ENCODE results near the gene BDH2. TPM values are rescaled to one million over a fixed set of nuclear protein-coding genes. Genes with fewer than 3 reads are reported as not detected.

BDH2 gene
- total and polyA plus RNA-seq, 2 experiments from 2014 or later: 36.5 to 73.9 TPM

- TF ChIP-seq ZNF462 (CRISPR knock-in tag; IDR thresholded peaks at IDR 0.05): no peak
- no peak for TF ChIP-seq ZNF114 (CRISPR knock-in tag; IDR thresholded peaks at IDR 0.05)
- no peak for TF ChIP-seq ETS1 (IDR thresholded peaks at IDR 0.05)
Measured at GRCh38 chr4:103054030-103054429, 45.6 kb downstream of the BDH2 start (continued).

GRCh38 chr4:103052779-103053178 is 46.9 kb downstream of the BDH2 start:
- DNase-seq (ENCODE audit: low spot score) (no peak), ATAC-seq (no peak)
- Mint-ChIP-seq H3K4me3 (no peak overlapping the region), H3K27me3 (ENCODE audit: insufficient read depth, low read depth, poor library complexity) (no peaks in the 10 kb centered on the region), H3K9me3 (no peaks in the 10 kb centered on the region), H3K36me3 (ENCODE audit: low read depth) (no peaks in the 10 kb centered on the region), H3K27ac (no peak overlapping the region), H3K4me1 (no peaks in the 10 kb centered on the region)
- Histone ChIP-seq H3K27ac (ENCODE audit: low read depth) (no peak overlapping the region), H3F3A (replicated peaks; ENCODE audit: low read depth) (no peaks in the 10 kb centered on the region), H3K4me1 (ENCODE audit: insufficient read depth) (no peaks in the 10 kb centered on the region), H3K4me3 (no peak overlapping the region), H3K27me3 (ENCODE audit: insufficient read depth) (no peaks in the 10 kb centered on the region), H4K20me1 (replicated peaks; ENCODE audit: insufficient read depth) (no peaks in the 10 kb centered on the region), H3K9me2 (ENCODE audit: insufficient read depth) (no peaks in the 10 kb centered on the region), H3K36me3 (ENCODE audit: insufficient read depth) (no peaks in the 10 kb centered on the region), H3K4me2 (no peak overlapping the region), H2AFZ (no peak overlapping the region), H3K79me2 (replicated peaks; ENCODE audit: insufficient read depth) (no peaks in the 10 kb centered on the region)
- TF ChIP-seq JUNB (IDR thresholded peaks at IDR 0.05; ENCODE audit: unreplicated experiment) (no peak), STAT1 (IDR thresholded peaks at IDR 0.05; ENCODE audit: unreplicated experiment) (no peak), NANOG (IDR thresholded peaks at IDR 0.05; ENCODE audit: borderline replicate concordance) (no peak), EZH2phosphoT487 (IDR thresholded peaks at IDR 0.05; ENCODE audit: unreplicated experiment) (no peak), CTCF (conservative IDR thresholded peaks at IDR 0.05; ENCODE audit: low read depth in 2 of 2) (no peak), REST (IDR thresholded peaks at IDR 0.05; ENCODE audit: unreplicated experiment) (no peak), CREB1 (CRISPR knock-in tag; IDR thresholded peaks at IDR 0.05; ENCODE audit: low read depth) (no peak)
